Lower leg skin (tissue), 4 donors: ENCODE data around the gene SIVA1. TPM values are rescaled to one million over a fixed set of nuclear protein-coding genes. Genes with fewer than 3 reads are reported as not detected.
"Not testable (repeated sequence)": the region's sequence is repeated elsewhere in the genome, so short reads cannot be mapped to it uniquely, and the experiment has no call there.

Source experiments
- DNase-seq, 2 donors: peaks; one replicate each; pipeline ENCODE4 v3.0.0-alpha.2; 2019; ENCODE audit warnings: low spot score in 2 of 2
- H3K4me3 ChIP-seq: fragments of 200-600 bp; sonication (generic); 2 replicates; pipeline ENCODE4 v1.5.1; 2017; ENCODE audit warnings: mild to moderate bottlenecking, low read depth; ENCODE audit not compliant: poor library complexity, severe bottlenecking
- CTCF ChIP-seq, 3 donors: fragments of 450-650 bp; IDR thresholded peaks; one replicate each; pipeline ENCODE4 v1.5.1; 2016; ENCODE audit warnings: antibody characterized with exemption in 3 of 3, mild to moderate bottlenecking in 3 of 3, moderate library complexity in 2 of 3
- POLR2A ChIP-seq, 2 donors: fragments of 450-650 bp; IDR thresholded peaks; one replicate each; pipeline ENCODE4 v1.6.1; 2016 to 2017; ENCODE audit warnings: antibody characterized with exemption in 2 of 2, mild to moderate bottlenecking in 1 of 2, moderate library complexity in 1 of 2
- WGBS, 2 donors: methylation state at CpG; one replicate each; pipeline ENCODE4 v1.1.5; 2018; 5-methylcytosine and 5-hydroxymethylcytosine counted together
- intact Hi-C: fragments of 100-400 bp; cut with DNase I; formaldehyde crosslinking; loops from one replicate; pipeline ENCODE4 v1.15.0; 2023; ENCODE audit warnings: low total_unique reads
- total RNA-seq, 4 donors: library from RNA; depleted of rRNA; stranded (reverse); fragments of >200 nt; gene quantifications; one replicate each; pipeline ENCODE4 v1.1.0, GENCODE V29; 2016

The SIVA1 gene
- total RNA-seq, 4 donors from 2014 or later, result 162 to 174 (median 168) TPM

- intact Hi-C loops, result no loop called here
- DNase-seq, result no peak
- H3K4me3 ChIP-seq, result no peak overlapping the region
- 86% methylated on average over 15 to 17 of the region's 17 CpGs for WGBS, 2 donors
- TF ChIP-seq CTCF (IDR thresholded peaks at IDR 0.05), result no peak
- TF ChIP-seq POLR2A (IDR thresholded peaks at IDR 0.05), result no peak
These were observed 24.3 kb upstream of the SIVA1 start for GRCh38 chr14:104728631-104729030.

- DNase-seq, H3K4me3 ChIP-seq, intact Hi-C loops: not testable (repeated sequence)
- WGBS, 2 donors, result 88 to 91% methylated on average over 25 to 36 of the region's 73 CpGs
These were observed 23.6 kb upstream of the SIVA1 start for GRCh38 chr14:104729176-104729834.

GRCh38 chr14:104729835-104730181 is 23.1 kb upstream of the SIVA1 start:
- intact Hi-C loops, result no loop called here
- no peak overlapping the region for H3K4me3 ChIP-seq
- TF ChIP-seq CTCF (IDR thresholded peaks at IDR 0.05), result no peak
- TF ChIP-seq POLR2A (IDR thresholded peaks at IDR 0.05), result no peak
- WGBS, 2 donors, result 82 to 95% methylated on average over 10 to 14 of the region's 16 CpGs
- no peak for DNase-seq

GRCh38 chr14:104730487-104730886 is 22.5 kb upstream of the SIVA1 start:
- 74% methylated on average over 5 of the region's 5 CpGs for WGBS, 2 donors
- intact Hi-C loops, result no loop called here
- DNase-seq, result no peak
- H3K4me3 ChIP-seq, result no peak overlapping the region
- TF ChIP-seq CTCF (IDR thresholded peaks at IDR 0.05), result no peak
- TF ChIP-seq POLR2A (IDR thresholded peaks at IDR 0.05), result no peak

GRCh38 chr14:104731320-104732294 is 21.3 kb upstream of the SIVA1 start:
- 89 to 92% methylated on average over 17 to 18 of the region's 18 CpGs for WGBS, 2 donors
- intact Hi-C loops, result no loop called here
- TF ChIP-seq CTCF (IDR thresholded peaks at IDR 0.05), result no peak
- TF ChIP-seq POLR2A (IDR thresholded peaks at IDR 0.05), result no peak
- no peak for DNase-seq
- no peak overlapping the region for H3K4me3 ChIP-seq

GRCh38 chr14:104732355-104732804 is 20.6 kb upstream of the SIVA1 start:
- no peak for DNase-seq
- intact Hi-C loops, result no loop called here
- WGBS, 2 donors, result 58 to 59% methylated on average over 8 to 14 of the region's 14 CpGs
- no peak for TF ChIP-seq CTCF (IDR thresholded peaks at IDR 0.05)
- no peak overlapping the region for H3K4me3 ChIP-seq
